HEK293 (cell line): ENCODE data around the gene SLC25A17.

Source experiments
- CTCF ChIA-PET: fragments of 350-600 bp; formaldehyde crosslinking; extraction: SDS; loops from one replicate; lab custom pipeline; 2021; ENCODE audit warnings: antibody characterized with exemption; lab: Yijun Ruan, JAX
- POLR2A ChIA-PET: fragments of 300-600 bp; formaldehyde crosslinking; extraction: SDS; loops from one replicate; lab custom pipeline; 2020; ENCODE audit warnings: antibody characterized with exemption, inconsistent platforms; lab: Yijun Ruan, JAX
- H3K27ac ChIP-seq: fragments of 200-500 bp; sonication (Bioruptor generic); 2 replicates; pipeline ENCODE4 v1.5.1; 2014; ENCODE audit warnings: low read depth, low read length, control low read depth, inconsistent platforms; ENCODE audit errors: extremely low read depth
- H3K36me3 ChIP-seq, 2 experiments: fragments of 200-500 bp in 1 of 2; sonication (Bioruptor generic) in 1 of 2; 1 replicate in 1 of 2; 2 replicates in 1 of 2; pipeline ENCODE4 v1.5.1; 2014 to 2017; ENCODE audit warnings: inconsistent platforms in 2 of 2, low read length in 2 of 2; ENCODE audit not compliant: control insufficient read depth in 2 of 2, insufficient read depth in 1 of 2
- H3K4me1 ChIP-seq: fragments of 200-500 bp; sonication (Bioruptor generic); 2 replicates; pipeline ENCODE4 v1.5.1; 2014; ENCODE audit warnings: mild to moderate bottlenecking, low read length, inconsistent platforms; ENCODE audit not compliant: control insufficient read depth, insufficient read depth
- H3K4me3 ChIP-seq: 2 replicates; pipeline ENCODE4 v1.5.1; 2011; ENCODE audit warnings: low read depth, mild to moderate bottlenecking, control low read depth, low read length, moderate library complexity
- H3K9me3 ChIP-seq: fragments of 200-500 bp; sonication (Bioruptor generic); 2 replicates; pipeline ENCODE4 v1.5.1; 2014; ENCODE audit warnings: low read depth, low read length, inconsistent platforms; ENCODE audit not compliant: control insufficient read depth, insufficient read depth
- KLF10 ChIP-seq: fragments of 450-650 bp; IDR thresholded peaks from 2 replicates; pipeline ENCODE4 v1.5.1; 2018; ENCODE audit warnings: missing biosample characterization, mild to moderate bottlenecking, missing genetic modification characterization
- KLF9 ChIP-seq: fragments of 450-650 bp; formaldehyde crosslinking; IDR thresholded peaks from 2 replicates; pipeline ENCODE4 v1.5.1; 2016; ENCODE audit warnings: missing biosample characterization, missing genetic modification characterization, low read depth
- MZF1 ChIP-seq: fragments of 450-650 bp; formaldehyde crosslinking; IDR thresholded peaks from 2 replicates; pipeline ENCODE4 v1.5.1; 2017; ENCODE audit warnings: missing biosample characterization, missing genetic modification characterization, borderline replicate concordance
- PBX3 ChIP-seq: sonication (generic); formaldehyde crosslinking; IDR thresholded peaks from 2 replicates; pipeline ENCODE4 v1.8.1; 2022; ENCODE audit warnings: mild to moderate bottlenecking, moderate library complexity, missing genetic modification reagents
- PRDM2 ChIP-seq: fragments of 450-650 bp; formaldehyde crosslinking; IDR thresholded peaks from 2 replicates; pipeline ENCODE4 v1.5.1; 2016; ENCODE audit warnings: missing biosample characterization, missing genetic modification characterization, borderline replicate concordance
- SCRT1 ChIP-seq: fragments of 450-650 bp; formaldehyde crosslinking; IDR thresholded peaks from 2 replicates; pipeline ENCODE4 v1.5.1; 2016; ENCODE audit warnings: missing biosample characterization, missing genetic modification characterization, borderline replicate concordance
- ZBTB11 ChIP-seq: fragments of 450-650 bp; formaldehyde crosslinking; conservative IDR thresholded peaks from 2 replicates; pipeline ENCODE4 v1.5.1; 2016; ENCODE audit warnings: low read depth, missing biosample characterization, missing genetic modification characterization
- ZFHX2 ChIP-seq: fragments of 450-650 bp; formaldehyde crosslinking; conservative IDR thresholded peaks from 2 replicates; pipeline ENCODE4 v1.5.1; 2016; ENCODE audit warnings: missing biosample characterization, missing genetic modification characterization
- ZFP37 ChIP-seq: fragments of 450-650 bp; formaldehyde crosslinking; IDR thresholded peaks from 2 replicates; pipeline ENCODE4 v1.5.1; 2016; ENCODE audit warnings: missing biosample characterization, missing genetic modification characterization
- ZNF133 ChIP-seq: fragments of 450-650 bp; formaldehyde crosslinking; IDR thresholded peaks from 2 replicates; pipeline ENCODE4 v1.5.1; 2016; ENCODE audit warnings: missing biosample characterization, missing genetic modification characterization
- ZNF202 ChIP-seq: fragments of 450-650 bp; formaldehyde crosslinking; IDR thresholded peaks from 2 replicates; pipeline ENCODE4 v1.5.1; 2016; ENCODE audit warnings: missing biosample characterization, missing genetic modification characterization, borderline replicate concordance
- ZNF404 ChIP-seq: fragments of 450-650 bp; formaldehyde crosslinking; IDR thresholded peaks from 2 replicates; pipeline ENCODE4 v1.5.1; 2017; ENCODE audit warnings: missing biosample characterization, missing genetic modification characterization
- ZNF416 ChIP-seq: fragments of 450-650 bp; formaldehyde crosslinking; IDR thresholded peaks from 2 replicates; pipeline ENCODE4 v1.5.1; 2016; ENCODE audit warnings: missing biosample characterization, missing genetic modification characterization
- ZNF48 ChIP-seq: fragments of 450-650 bp; formaldehyde crosslinking; IDR thresholded peaks from 2 replicates; pipeline ENCODE4 v1.5.1; 2016; ENCODE audit warnings: missing biosample characterization, missing genetic modification characterization
- ZNF558 ChIP-seq: fragments of 450-650 bp; formaldehyde crosslinking; IDR thresholded peaks from 2 replicates; pipeline ENCODE4 v1.5.1; 2016; ENCODE audit warnings: missing biosample characterization, missing genetic modification characterization
- ZNF585B ChIP-seq: fragments of 450-650 bp; formaldehyde crosslinking; IDR thresholded peaks from 2 replicates; pipeline ENCODE4 v1.5.1; 2016; ENCODE audit warnings: missing biosample characterization, missing genetic modification characterization
- ZNF664 ChIP-seq: fragments of 450-650 bp; formaldehyde crosslinking; IDR thresholded peaks from 2 replicates; pipeline ENCODE4 v1.5.1; 2016; ENCODE audit warnings: missing biosample characterization, missing genetic modification characterization

The SLC25A17 gene

GRCh38 chr22:40844951-40845350 lies 25.8 kb upstream of the SLC25A17 start (continued):
- no peak for TF ChIP-seq PRDM2
- TF ChIP-seq ZNF664, result no peak
- TF ChIP-seq ZNF416 (tag by site-specific recombination), result no peak
- TF ChIP-seq PBX3 (CRISPR knock-in tag), result no peak
- TF ChIP-seq ZNF48 (tag by site-specific recombination), result no peak
- no peak for TF ChIP-seq ZNF585B (tag by site-specific recombination)
- no peak for TF ChIP-seq KLF9 (tag by site-specific recombination)
- no peak for TF ChIP-seq ZFP37 (tag by site-specific recombination)
- no peak for TF ChIP-seq KLF10
- no peak for TF ChIP-seq ZBTB11 (tag by site-specific recombination)
- TF ChIP-seq ZNF202, result no peak
- TF ChIP-seq ZFHX2 (tag by site-specific recombination), result no peak
- TF ChIP-seq ZNF558 (tag by site-specific recombination), result no peak

- TF ChIP-seq SCRT1 (tag by site-specific recombination), result 0 out of 2 replicates have a peak, but pooled peaks have one; percentile 38
- TF ChIP-seq ZNF133 (tag by site-specific recombination), result no peak
- no peak for TF ChIP-seq ZNF404 (tag by site-specific recombination)
- no peak for TF ChIP-seq MZF1 (tag by site-specific recombination)
- TF ChIP-seq, all 188 proteins: peak for 1
- Histone ChIP-seq H3K27ac (no peak overlapping the region), H3K36me3 (peaks cover 90 to 95% of the 10 kb centered on the region in 2 experiments), H3K9me3 (no peaks in the 10 kb centered on the region), H3K4me1 (no peaks in the 10 kb centered on the region), H3K4me3 (no peak overlapping the region)
- CTCF ChIA-PET, result interaction anchor here (0.6 kb wide), 1 partner anchor 129 kb away, joined by 4 read pairs; no protein-coding TSS in a partner anchor
- POLR2A ChIA-PET, result interaction anchor here (1.5 kb wide), 1 partner anchor 18 kb away, joined by 4 read pairs; the partner anchor contains the start of gene ST13
These were observed 19.3 kb upstream of the SLC25A17 start for GRCh38 chr22:40838486-40838885.
